Loucy (cell line): ENCODE measurements around the gene BCL2L13.

Experiments used
- H2AFZ ChIP-seq: fragments of 200-600 bp; sonication (generic); 2 replicates; pipeline ENCODE4 v1.6.0; 2016; ENCODE audit warnings: antibody characterized with exemption, mild to moderate bottlenecking, low read length, moderate library complexity
- H3F3A ChIP-seq: fragments of 200-600 bp; 2 replicates; pipeline ENCODE4 v1.6.0; 2016; ENCODE audit warnings: antibody characterized with exemption, low read depth, mild to moderate bottlenecking
- H3K27me3 ChIP-seq: fragments of 200-600 bp; sonication (generic); 2 replicates; pipeline ENCODE4 v1.6.1; 2014; ENCODE audit warnings: low read length, mild to moderate bottlenecking; ENCODE audit not compliant: insufficient read depth, poor library complexity, severe bottlenecking
- H3K36me3 ChIP-seq: fragments of 200-600 bp; sonication (generic); 2 replicates; pipeline ENCODE4 v1.6.1; 2016; ENCODE audit warnings: low read length; ENCODE audit not compliant: insufficient read depth
- H3K4me1 ChIP-seq: fragments of 200-600 bp; sonication (generic); 2 replicates; pipeline ENCODE4 v1.5.1; 2014; ENCODE audit warnings: low read length, mild to moderate bottlenecking; ENCODE audit not compliant: insufficient read depth, poor library complexity, severe bottlenecking
- H3K4me2 ChIP-seq: fragments of 200-600 bp; sonication (generic); 2 replicates; pipeline ENCODE4 v1.6.0; 2014; ENCODE audit warnings: antibody characterized with exemption, low read length, low read depth, mild to moderate bottlenecking; ENCODE audit not compliant: poor library complexity, severe bottlenecking
- H3K4me3 ChIP-seq: fragments of 200-600 bp; sonication (generic); 2 replicates; pipeline ENCODE4 v1.5.1; 2014; ENCODE audit warnings: low read length, mild to moderate bottlenecking, mixed read lengths; ENCODE audit not compliant: poor library complexity, severe bottlenecking
- H3K79me2 ChIP-seq: fragments of 200-600 bp; sonication (generic); 2 replicates; pipeline ENCODE4 v1.6.1; 2014; ENCODE audit warnings: low read length; ENCODE audit not compliant: insufficient read depth
- H3K9ac ChIP-seq: fragments of 200-600 bp; sonication (generic); 2 replicates; pipeline ENCODE4 v1.6.0; 2014; ENCODE audit warnings: mild to moderate bottlenecking, low read depth, low read length, moderate library complexity; ENCODE audit not compliant: poor library complexity, severe bottlenecking
- H3K9me2 ChIP-seq: fragments of 200-600 bp; sonication (generic); replicated peaks from 2 replicates; pipeline ENCODE4 v1.6.1; 2016; ENCODE audit warnings: low read depth, low read length, mixed read lengths
- H3K9me3 ChIP-seq: fragments of 200-600 bp; sonication (generic); 2 replicates; pipeline ENCODE4 v1.6.1; 2014; ENCODE audit warnings: mild to moderate bottlenecking, antibody characterized with exemption, low read length, low read depth; ENCODE audit not compliant: insufficient read depth
- H4K20me1 ChIP-seq: fragments of 200-600 bp; sonication (generic); 2 replicates; pipeline ENCODE4 v1.6.0; 2014; ENCODE audit warnings: antibody characterized with exemption, low read length, mild to moderate bottlenecking; ENCODE audit not compliant: insufficient read depth, poor library complexity, severe bottlenecking
- CTCF ChIP-seq: fragments of 200-600 bp; sonication (generic); conservative IDR thresholded peaks from 2 replicates; pipeline ENCODE4 v1.5.1; 2014; ENCODE audit warnings: mild to moderate bottlenecking, antibody characterized with exemption, low read length
- EZH2phosphoT487 ChIP-seq: fragments of 200-600 bp; IDR thresholded peaks from 2 replicates; pipeline ENCODE4 v1.6.1; 2018; ENCODE audit warnings: antibody characterized with exemption, mild to moderate bottlenecking, moderate library complexity, borderline replicate concordance

The BCL2L13 gene

DNA sequence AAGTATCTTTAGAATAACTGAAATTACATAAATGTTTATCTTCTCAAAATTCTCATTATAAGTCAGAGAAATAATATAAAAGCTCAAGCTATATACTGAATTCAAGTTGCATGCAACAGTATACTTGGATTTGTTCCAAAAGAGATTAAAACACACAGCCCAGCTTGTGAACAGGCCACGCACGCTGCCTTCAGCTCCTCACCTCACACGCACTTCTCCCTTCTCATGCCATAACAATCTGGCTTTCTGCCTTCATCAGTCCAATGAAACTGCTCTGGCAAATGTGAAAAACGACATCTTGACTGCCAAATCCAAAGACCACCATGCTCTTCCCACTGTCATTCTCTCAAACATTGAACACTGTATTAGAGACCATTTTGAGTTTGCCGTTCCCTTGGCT is 32.1 kb upstream of the BCL2L13 start:
- Histone ChIP-seq H4K20me1 (peaks cover 3% of the 10 kb centered on the region), H3K4me1 (peaks cover 8% of the 10 kb centered on the region), H3K79me2 (peaks cover 10% of the 10 kb centered on the region; the same call in 1 of the 2 replicates), H3K4me2 (no peak overlapping the region), H3K4me3 (no peak overlapping the region), H3F3A (no peaks in the 10 kb centered on the region), H3K36me3 (peaks cover 33% of the 10 kb centered on the region; the same call in 1 of the 2 replicates), H3K27me3 (no peaks in the 10 kb centered on the region), H3K9me3 (no peaks in the 10 kb centered on the region), H2AFZ (no peak overlapping the region), H3K9me2 (no peaks in the 10 kb centered on the region), H3K9ac (no peak overlapping the region)
- TF ChIP-seq CTCF (no peak), EZH2phosphoT487 (no peak)

- H3K79me2 ChIP-seq, result peaks cover 10% of the 10 kb centered on the region; the same call in 1 of the 2 replicates
- peaks cover 48% of the 10 kb centered on the region; the same call in 1 of the 2 replicates for H3K36me3 ChIP-seq
These were observed 30.6 kb upstream of the BCL2L13 start for GRCh38 chr22:17607891-17608521.

GRCh38 chr22:17612057-17612456 is 26.5 kb upstream of the BCL2L13 start:
- no peaks in the 10 kb centered on the region for H3K9me2 ChIP-seq
- no peaks in the 10 kb centered on the region for H4K20me1 ChIP-seq
- no peaks in the 10 kb centered on the region for H3K9me3 ChIP-seq
- no peak overlapping the region for H2AFZ ChIP-seq
- H3K4me2 ChIP-seq, result no peak overlapping the region
- no peaks in the 10 kb centered on the region for H3K27me3 ChIP-seq
- no peak overlapping the region for H3K9ac ChIP-seq
- TF ChIP-seq CTCF (no peak), EZH2phosphoT487 (no peak)
- no peaks in the 10 kb centered on the region for H3F3A ChIP-seq
- no peaks in the 10 kb centered on the region for H3K4me1 ChIP-seq
- no peaks in the 10 kb centered on the region for H3K79me2 ChIP-seq
- H3K4me3 ChIP-seq, result no peak overlapping the region
- peaks cover 41% of the 10 kb centered on the region; the same call in 1 of the 2 replicates for H3K36me3 ChIP-seq

More at GRCh38 chr22:17607891-17608521, 30.6 kb upstream of the BCL2L13 start:
- Histone ChIP-seq H4K20me1 (peaks cover 3% of the 10 kb centered on the region), H3K27me3 (no peaks in the 10 kb centered on the region), H3K4me2 (no peak overlapping the region), H3F3A (no peaks in the 10 kb centered on the region), H2AFZ (no peak overlapping the region), H3K4me3 (no peak overlapping the region), H3K9me2 (no peaks in the 10 kb centered on the region), H3K9me3 (no peaks in the 10 kb centered on the region), H3K4me1 (peaks cover 8% of the 10 kb centered on the region), H3K9ac (no peak overlapping the region)
- TF ChIP-seq CTCF (no peak), EZH2phosphoT487 (no peak)
